Mesothelial cell of epicardium (in vitro differentiated cells): ENCODE data around the gene HMBS. TPM values are rescaled to one million over a fixed set of nuclear protein-coding genes. Genes with fewer than 3 reads are reported as not detected.

Experiments used
- DNase-seq, 2 experiments: peaks; one replicate each; pipeline ENCODE4 v3.0.0; 2021; ENCODE audit warnings: low spot score in 2 of 2; ENCODE audit not compliant: unreplicated experiment in 2 of 2
- H3K27ac Mint-ChIP-seq: 2 replicates; pipeline ENCODE4 v1.8.0; 2021; ENCODE audit warnings: mixed read lengths
- H3K27me3 Mint-ChIP-seq: 2 replicates; pipeline ENCODE4 v1.8.0; 2021; ENCODE audit warnings: low read depth, mixed read lengths
- H3K36me3 Mint-ChIP-seq: 2 replicates; pipeline ENCODE4 v1.8.0; 2021; ENCODE audit warnings: mixed read lengths
- H3K4me1 Mint-ChIP-seq: 2 replicates; pipeline ENCODE4 v1.8.0; 2021; ENCODE audit warnings: mixed read lengths
- H3K4me3 Mint-ChIP-seq: 2 replicates; pipeline ENCODE4 v1.8.0; 2021; ENCODE audit warnings: mild to moderate bottlenecking, moderate library complexity, mixed read lengths
- H3K9me3 Mint-ChIP-seq: 2 replicates; pipeline ENCODE4 v1.8.0; 2021; ENCODE audit warnings: mixed read lengths
- CTCF ChIP-seq: fragments of 200-600 bp; sonication (generic); IDR thresholded peaks from one replicate; pipeline ENCODE4 v1.5.0; 2021; ENCODE audit warnings: antibody characterized with exemption; ENCODE audit not compliant: unreplicated experiment
- total RNA-seq: library from RNA; stranded (reverse); gene quantifications from 3 replicates; pipeline ENCODE4 v1.2.1, GENCODE V29; 2021

The HMBS gene
- total RNA-seq, 1 donor from 2014 or later: 28.1 TPM

GRCh38 chr11:119078675-119079420 is 5.8 kb upstream of the HMBS start:
- TF ChIP-seq CTCF: no peak
- Mint-ChIP-seq H3K4me1 (no peaks in the 10 kb centered on the region), H3K9me3 (no peaks in the 10 kb centered on the region), H3K36me3 (peaks cover 31% of the 10 kb centered on the region), H3K27me3 (no peaks in the 10 kb centered on the region), H3K27ac (no peak overlapping the region), H3K4me3 (no peak overlapping the region)
- no peak for DNase-seq

GRCh38 chr11:119081682-119082260 is 2.9 kb upstream of the HMBS start:
- peaks cover 11% of the 10 kb centered on the region for H3K4me1 Mint-ChIP-seq
- no peaks in the 10 kb centered on the region for H3K9me3 Mint-ChIP-seq
- no peak for TF ChIP-seq CTCF
- H3K27ac Mint-ChIP-seq: no peak overlapping the region
- no peak overlapping the region for H3K4me3 Mint-ChIP-seq
- no peaks in the 10 kb centered on the region for H3K27me3 Mint-ChIP-seq
- H3K36me3 Mint-ChIP-seq: peaks cover 28% of the 10 kb centered on the region
- no peak for DNase-seq

GRCh38 chr11:119085437-119085847 is 761 bp downstream of the HMBS start:
- H3K36me3 Mint-ChIP-seq: peaks cover 14% of the 10 kb centered on the region

GRCh38 chr11:119087123-119087522 is 2.4 kb downstream of the HMBS start:
- H3K9me3 Mint-ChIP-seq: no peaks in the 10 kb centered on the region
- H3K27ac Mint-ChIP-seq: peak overlapping the region; percentile 30
- no peak for TF ChIP-seq CTCF
- peaks cover 3% of the 10 kb centered on the region for H3K36me3 Mint-ChIP-seq
- DNase-seq: no peak
- H3K4me1 Mint-ChIP-seq: peaks cover 19% of the 10 kb centered on the region
- peak overlapping the region; percentile 46 for H3K4me3 Mint-ChIP-seq
- no peaks in the 10 kb centered on the region for H3K27me3 Mint-ChIP-seq

More at GRCh38 chr11:119085437-119085847, 761 bp downstream of the HMBS start:
- Mint-ChIP-seq H3K9me3 (no peaks in the 10 kb centered on the region), H3K27me3 (no peaks in the 10 kb centered on the region), H3K27ac (peak overlapping the region; percentile 98), H3K4me1 (peaks cover 14% of the 10 kb centered on the region), H3K4me3 (peak overlapping the region; percentile 95)
- TF ChIP-seq CTCF: no peak
- DNase-seq: no peak

GRCh38 chr11:119087747-119088241 is 3.1 kb downstream of the HMBS start:
- TF ChIP-seq CTCF: no peak
- DNase-seq: no peak
- no peak overlapping the region for H3K27ac Mint-ChIP-seq
- peaks cover 26% of the 10 kb centered on the region for H3K4me1 Mint-ChIP-seq
- H3K27me3 Mint-ChIP-seq: no peaks in the 10 kb centered on the region
- H3K36me3 Mint-ChIP-seq: no peaks in the 10 kb centered on the region
- no peaks in the 10 kb centered on the region for H3K9me3 Mint-ChIP-seq
- H3K4me3 Mint-ChIP-seq: no peak overlapping the region
